SIG-M5 treated with dmso at 0.1 percent for 504 hours (cell line): ENCODE results near the gene DYNLL2.
"Not testable (repeated sequence)": the region's sequence is repeated elsewhere in the genome, so short reads cannot be mapped to it uniquely, and the experiment has no call there.

Experiments used
- DNase-seq: peaks from one replicate; lab custom pipeline; 2025; ENCODE audit not compliant: unreplicated experiment; lab: John Stamatoyannopoulos, UW

DYNLL2 gene

DNA sequence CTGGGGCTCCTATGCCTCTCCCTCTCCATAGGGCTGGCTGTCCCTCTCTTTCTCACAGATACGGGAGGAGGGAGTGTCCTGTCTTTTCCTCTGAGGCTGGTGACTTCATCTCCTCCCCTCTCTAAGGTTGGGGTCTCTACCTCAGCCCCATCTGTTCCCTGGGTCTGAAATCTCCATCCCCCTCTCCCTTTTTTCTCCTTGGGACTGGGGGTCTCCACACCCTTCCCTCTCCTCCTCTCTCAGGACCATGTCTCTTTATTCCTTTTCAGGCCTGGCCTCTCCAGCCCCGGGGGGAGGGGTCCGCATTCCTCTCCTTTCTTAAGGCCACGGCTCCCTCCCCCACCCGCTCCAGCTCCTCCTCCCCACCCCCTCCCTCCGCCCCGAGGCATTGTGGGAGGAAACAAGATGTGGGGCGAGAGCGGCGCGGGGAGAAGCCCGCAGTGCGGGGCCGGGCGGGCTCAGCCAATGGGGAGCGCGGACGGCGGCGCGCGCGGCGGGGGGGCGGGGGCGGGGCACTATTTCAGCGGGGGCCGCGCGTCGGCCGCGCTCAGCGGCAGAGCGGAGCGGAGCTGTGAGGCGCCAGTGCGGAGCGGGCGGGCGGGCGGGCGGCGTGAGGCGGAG is at the start of gene DYNLL2:
Gene DYNLL2, plus strand, starts transcription at position 550 of the 621 bp plus-strand sequence. CDS start 3,672 bp downstream, outside the sequence.
- DNase-seq, result peak; percentile 89

DNA sequence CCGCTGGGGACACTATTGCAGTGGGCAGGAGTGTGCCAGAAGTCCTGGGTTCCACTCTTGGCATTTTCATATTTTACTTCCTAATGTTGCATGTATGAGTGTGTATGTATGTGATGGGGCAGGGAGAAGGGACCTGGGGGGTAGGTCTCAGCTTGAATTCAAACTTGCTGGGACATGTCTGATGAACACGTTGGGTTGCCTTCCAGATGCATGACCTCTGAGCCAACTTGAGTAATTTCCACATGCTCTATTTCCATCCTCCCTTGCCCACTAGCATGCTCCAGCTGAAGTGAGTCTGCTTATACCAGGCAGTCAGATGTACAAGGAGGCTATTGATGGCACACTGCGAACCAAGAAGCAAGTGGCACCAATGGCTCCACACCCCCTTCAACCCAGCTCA is 43.2 kb upstream of the DYNLL2 start:
- no peak for DNase-seq

DNA sequence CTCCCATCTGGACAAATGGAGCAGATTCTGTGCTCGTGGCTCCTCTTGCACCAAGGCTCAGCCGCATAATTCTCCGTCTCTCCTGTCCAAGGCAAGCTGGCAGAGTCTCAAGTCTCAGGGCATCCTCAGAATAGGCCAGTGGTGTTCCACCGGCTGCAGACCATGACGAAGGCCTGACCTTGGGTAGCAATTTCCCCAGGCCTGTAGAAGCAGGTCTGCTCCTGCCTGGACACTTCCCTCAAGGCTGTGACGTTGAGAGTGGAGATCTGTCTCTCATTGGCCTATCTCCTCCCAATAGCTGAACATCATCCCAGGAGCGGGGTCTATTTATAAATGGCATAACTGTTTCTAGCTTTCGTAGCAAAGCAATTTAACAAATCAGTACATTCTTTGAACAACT is 42.8 kb upstream of the DYNLL2 start:
- no peak for DNase-seq

DNA sequence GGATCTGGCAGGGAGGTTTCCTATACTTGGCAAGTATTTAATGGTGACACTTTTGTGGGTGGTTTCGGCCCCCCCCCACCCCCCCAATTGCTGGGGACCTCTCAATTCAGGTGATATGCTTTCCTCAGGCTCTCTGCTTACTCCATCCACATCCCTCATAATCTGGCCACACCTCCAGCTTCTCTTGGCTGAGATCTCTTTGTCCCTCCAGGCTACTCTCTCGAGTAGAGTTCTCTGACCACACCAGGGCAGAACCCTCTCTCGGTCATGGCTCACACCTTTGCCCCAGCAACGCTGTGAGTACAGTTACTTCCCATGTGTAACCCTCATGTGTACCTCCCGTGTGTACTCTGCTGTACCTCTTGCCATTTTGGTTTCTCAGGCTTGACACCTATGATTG is 42.1 kb upstream of the DYNLL2 start:
- DNase-seq, result no peak

DNA sequence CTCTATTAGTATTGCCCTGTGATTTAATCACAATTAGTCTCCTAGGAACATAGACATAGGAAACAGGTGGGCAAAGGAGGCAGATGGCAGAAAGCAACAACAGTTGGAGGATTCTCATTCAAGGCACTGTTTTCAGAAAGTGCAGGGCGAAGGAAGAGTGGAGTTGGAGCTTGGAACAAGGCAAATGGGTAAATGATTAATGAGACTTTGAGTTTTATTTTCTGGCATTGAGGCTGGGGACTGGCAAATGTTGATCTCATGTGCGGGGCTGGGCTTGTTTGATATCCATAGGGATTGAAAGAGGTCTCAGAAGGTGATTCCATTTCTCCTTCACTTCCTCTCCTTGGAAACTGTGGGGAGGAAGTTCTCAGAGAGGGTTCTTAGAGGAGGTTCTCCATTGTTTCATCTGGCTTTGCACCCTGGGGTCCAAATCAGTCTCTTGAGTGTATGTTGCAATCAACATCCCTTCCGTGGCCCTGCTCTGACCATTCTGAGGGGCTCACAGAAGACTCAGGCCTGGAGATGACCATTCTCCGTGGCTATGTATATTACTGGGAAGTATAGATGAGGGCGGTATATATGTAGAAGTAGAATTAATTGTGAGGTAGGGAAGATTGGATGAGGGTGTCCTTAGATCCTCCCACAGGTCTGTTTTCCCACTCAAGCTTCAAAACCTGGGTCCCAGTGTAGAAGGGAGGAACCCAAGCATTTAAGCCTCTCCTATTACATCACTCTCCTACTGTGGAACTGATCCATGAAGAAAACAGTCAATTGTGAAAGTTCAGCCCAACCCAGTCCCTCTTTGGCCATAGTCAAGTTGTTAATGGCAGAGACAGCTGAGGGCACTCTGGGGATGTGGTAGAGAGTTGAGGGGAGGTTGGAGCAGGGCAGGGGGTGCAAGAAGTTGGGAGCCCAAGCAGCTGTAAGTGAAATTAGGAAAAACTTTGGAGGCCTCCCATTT is 39.7 kb upstream of the DYNLL2 start:
- DNase-seq, result no peak

DNA sequence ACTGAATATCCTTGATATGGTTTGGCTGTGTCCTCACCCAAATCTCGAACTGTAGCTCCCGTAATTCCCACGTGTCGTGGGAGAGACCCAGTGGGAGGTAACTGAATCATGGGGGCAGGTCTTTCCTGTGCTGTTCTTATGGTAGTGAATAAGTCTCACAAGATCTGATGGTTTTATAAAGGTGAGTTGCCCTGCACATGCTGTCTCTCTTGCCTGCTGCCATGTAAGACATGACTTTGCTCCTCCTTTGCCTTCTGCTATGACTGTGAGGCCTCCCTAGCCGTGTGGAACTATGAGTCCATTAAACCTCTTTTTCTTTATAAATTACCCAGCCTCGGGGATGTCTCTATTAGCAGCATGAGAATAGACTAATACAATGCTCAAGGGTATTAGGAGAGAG is 39.0 kb upstream of the DYNLL2 start:
- not testable (repeated sequence) for DNase-seq

DNA sequence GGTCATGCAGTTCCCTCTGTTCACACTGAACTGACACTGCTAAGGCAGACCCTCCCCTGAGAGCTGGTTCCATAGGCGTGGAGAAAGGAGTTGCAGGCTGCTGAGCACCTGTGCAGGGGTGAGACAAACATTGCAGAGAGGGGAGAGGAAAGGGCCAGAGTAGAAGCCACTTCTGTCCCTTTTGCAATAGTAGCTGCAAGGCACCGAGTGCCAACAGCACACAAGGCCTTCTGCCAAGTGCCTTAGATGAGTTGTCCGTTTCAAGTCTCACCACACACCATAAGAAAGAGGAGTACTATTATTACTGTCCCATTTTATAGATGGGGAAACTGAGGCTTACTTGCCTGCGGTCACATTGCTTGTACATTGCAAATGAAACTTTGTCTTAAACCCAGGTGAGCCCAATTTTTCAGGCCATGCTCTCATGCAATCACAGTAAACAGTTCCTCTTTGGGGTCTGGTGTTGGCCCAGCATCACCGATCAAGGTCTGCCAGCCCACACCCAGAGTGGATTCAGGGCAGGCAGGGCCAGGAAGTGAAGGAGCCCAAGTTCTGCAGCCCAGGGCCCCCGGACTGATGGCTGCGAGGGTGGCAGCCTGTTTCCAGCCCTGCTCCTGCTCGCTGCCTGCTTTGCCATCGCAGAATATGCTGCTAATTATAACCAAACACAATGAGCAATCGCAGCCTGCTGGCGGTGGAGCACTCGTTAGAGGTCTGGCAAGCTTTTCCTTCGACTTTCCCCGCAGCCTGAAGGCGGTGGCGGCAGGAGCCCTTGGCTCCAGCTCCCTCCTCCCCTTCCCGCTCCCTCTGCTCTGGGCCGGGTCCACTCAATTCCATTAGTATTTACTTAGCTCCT is 36.8 kb upstream of the DYNLL2 start:
- no peak for DNase-seq

DNA sequence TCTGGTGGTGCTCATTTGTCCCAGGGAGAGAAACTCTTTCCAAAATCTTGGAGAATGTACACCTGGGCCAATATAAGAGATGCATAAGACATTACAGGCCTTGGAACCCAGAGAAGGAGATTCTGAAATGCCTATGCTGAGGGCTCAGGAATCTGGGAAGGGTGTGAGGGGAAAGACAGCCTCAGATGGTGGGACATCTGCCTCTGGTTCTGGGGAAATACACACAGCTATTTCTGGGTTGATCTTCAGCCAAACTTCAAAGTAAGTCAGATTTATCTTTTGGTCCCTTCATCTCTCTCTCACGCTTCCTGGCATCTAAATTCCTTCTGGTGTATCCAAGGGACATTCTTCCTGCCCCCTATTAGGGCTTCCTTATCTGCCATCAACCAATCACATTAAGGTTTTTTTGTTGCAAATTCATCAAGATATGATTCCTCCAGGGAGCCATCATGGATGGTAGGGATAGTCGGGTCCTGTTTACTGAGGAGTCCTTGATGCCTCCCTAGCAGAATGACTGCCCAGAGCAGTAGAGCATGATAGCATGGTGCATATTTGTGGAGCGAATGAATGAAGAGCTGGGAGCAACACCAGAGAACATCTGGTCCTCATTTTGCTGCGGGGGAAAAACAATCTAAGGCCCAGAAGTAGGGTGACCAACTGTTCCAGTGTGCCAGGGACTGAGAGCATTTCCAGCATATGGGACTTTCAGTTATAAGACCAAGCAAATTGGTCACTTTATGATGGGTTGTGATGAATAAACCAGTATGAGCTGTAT is 35.7 kb upstream of the DYNLL2 start:
- no peak for DNase-seq

DNA sequence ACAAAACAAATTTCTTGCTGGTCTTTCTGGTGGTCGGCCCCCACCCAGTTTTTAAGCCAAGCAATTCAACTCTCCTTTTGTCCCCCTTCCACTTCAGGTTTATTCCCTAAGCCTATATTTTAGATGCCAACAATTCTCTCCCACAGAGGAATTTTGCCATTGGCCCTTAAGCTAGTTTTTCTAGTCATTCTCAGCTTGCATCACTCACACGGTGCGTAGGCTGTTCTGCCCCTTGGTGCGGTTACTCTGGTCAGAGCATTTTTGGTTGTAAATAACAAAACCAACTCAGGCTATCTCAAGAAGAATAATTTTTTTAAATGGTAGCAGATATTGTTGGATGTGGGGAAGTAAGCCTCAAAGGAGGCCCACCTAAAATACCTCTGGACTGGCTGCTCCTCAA is 33.7 kb upstream of the DYNLL2 start:
- no peak for DNase-seq

DNA sequence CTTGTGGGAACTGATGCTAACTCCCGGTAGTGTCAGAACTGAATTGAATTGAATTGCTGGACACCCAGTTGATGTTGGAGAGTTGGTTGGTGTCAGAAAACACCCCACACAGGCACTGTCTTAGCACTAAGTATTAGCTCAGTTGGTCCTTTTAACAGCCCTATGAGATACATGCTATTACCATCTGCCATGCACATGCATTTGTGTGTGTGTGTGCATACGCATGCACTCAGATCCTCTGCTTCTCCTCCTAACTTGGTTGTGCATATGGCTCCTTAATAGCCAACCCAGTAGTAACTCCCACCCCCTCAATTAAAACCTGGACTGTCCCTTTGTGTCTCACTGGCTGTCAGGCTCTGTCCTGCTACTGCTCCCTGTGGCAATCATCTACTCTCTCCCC is 32.3 kb upstream of the DYNLL2 start:
- no peak for DNase-seq

DNA sequence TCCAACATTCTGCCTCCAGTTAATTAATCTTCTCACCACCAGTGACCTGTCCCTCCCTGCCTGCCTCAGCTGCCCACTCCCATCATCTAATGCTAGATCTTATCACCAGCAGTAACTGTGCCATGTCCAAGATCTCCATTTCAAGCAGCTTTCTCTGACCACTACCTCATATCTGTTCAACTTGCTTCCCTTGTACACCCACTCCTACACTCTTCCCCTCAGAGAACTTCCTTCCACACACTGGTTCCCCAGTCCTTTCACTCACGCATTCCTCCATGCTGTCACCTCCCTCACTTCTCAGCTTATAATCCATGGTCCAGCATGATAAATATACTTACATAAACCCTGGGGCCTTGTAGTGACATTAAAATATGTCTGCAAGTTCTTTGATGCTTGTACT is 31.8 kb upstream of the DYNLL2 start:
- DNase-seq, result no peak

DNA sequence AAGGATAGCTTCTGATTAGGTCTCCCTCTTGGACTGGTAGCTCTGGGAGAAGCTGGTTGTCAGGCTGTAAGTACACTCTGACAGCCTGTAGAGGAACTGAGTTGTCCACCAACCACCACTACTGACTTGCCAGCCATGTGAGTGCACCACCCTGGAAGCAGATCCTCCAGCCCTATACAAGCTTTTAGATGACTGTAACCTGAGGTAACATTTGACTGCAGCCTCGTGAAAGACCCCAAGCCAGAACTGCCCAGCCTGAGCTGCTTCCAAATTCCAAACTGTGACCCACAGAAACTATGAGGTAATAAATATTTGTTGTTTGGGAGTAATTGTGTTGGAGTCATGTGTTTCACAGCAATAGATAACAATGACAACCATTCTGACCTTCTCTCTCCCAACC is 30.8 kb upstream of the DYNLL2 start:
- DNase-seq, result no peak

DNA sequence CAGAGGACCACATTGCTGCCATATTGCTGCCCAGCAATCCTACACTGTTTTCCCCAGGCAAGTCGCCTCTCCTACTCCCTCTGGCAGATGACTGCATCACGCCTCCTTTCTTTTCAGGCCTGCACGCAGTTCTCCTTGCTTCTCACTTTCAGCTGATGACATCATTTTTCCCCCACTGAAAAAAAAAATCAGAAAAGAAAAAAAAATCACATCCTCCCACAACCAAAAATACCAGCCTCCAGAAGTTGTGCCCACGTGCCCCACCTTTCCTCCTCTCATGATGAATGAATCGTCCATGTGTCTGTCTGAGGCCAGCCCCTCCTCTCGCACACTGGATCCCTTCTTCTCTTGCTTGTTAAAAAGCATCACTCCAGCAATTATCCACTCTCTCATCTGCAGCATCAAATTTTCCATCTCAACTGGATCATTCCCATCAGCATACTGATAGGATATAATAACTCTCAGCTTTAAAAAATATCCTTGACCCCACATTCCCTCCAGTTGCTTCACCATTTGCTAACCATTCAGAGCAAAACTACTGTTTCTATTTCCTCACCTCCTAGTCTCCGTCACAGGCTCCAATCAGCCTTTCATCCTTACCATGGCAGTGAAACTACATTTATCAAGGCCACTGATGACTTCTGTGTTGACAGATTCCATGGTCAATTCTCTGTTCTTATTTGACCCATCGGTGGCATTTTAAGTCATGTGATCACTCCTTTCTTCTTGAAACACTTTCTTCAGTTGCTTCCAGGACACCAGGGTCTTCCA is 30.1 kb upstream of the DYNLL2 start:
- DNase-seq, result no peak

DNA sequence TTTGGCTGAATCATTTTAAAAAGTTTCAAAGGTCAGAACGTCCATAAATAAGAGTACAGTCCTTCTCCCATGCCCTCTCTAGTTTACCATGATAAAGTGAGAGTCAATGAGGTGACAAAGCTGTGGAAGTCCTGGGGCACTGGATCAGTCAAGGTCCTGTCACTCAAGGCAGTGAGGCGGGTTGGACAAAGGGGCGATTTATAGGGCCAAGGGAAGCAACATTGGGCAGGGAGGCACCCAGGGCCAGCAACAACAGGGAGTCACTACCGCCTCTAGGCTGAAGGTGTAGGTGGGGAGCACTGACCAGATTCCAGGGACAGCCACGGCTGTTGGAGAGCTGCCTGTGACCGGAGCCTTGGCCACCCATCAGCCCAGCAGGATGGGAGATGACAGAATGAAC is 28.6 kb upstream of the DYNLL2 start:
- no peak for DNase-seq

DNA sequence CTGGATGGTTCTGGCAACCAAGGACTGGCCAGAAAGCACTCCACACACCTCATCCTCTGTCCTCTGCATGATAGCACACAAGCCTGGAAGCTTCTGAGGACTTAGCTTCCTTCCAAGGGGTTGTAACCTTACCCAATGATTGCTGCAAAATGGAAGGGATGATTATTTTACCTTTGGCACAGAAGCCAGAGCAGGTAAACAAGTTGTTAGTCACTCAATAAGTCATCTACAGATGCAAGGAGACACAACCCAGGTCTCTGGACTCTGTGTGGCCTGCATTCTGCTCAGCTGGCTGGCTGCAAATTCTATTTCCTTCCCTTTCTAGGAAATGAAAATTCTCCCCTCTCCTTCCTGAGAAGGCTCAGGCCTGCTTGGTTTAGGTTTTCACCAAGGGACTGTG is 26.7 kb upstream of the DYNLL2 start:
- no peak for DNase-seq

DNA sequence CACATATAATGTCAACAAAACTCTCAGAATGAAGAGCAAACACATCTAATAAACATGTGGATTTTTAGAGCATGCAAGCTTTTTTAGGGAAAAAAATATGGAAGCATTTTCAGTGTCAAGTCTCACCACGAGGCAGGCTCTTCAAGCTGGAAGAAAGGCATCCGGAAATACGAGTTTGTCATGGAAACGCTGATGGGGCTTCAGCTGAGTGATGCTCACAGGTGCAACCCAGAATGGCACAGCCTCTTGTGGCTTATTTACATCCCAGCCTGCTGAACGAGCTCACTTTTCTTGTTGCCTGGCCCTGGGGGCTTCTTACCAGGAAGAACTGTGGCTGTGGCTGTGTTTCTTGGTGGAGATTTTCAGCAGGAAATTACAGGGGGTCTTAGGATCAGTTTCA is 24.1 kb upstream of the DYNLL2 start:
- DNase-seq, result peak; percentile 34

DNA sequence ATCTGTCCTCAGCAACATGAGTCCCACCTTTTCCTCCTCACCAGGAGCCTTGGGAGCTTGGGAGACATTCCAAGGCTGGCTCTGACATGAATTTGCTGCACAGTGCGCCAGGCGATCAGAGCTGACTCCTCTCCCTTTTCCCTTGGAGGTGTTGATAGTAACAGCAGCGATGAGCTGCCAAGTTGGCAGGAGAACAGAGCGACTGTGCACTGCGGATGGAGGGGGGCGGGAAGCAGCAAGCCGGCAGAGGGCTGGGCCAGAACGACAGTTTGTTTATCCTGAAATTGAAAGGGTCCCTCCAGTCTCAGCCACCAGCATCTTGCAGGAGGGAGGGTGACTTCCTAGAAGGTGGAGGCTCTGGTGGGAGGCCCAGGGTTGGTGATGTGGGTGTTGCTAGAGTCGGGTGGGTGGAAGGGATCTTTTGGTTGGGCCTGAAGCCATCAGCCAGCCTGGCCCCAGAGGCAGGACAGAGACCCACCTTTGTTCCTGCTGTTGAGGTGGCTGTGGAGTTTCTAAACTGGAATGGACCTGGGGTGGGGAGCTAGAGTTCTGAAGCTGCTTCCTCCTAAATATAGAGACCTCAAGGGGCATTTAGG is 22.5 kb upstream of the DYNLL2 start:
- DNase-seq, result no peak

DNA sequence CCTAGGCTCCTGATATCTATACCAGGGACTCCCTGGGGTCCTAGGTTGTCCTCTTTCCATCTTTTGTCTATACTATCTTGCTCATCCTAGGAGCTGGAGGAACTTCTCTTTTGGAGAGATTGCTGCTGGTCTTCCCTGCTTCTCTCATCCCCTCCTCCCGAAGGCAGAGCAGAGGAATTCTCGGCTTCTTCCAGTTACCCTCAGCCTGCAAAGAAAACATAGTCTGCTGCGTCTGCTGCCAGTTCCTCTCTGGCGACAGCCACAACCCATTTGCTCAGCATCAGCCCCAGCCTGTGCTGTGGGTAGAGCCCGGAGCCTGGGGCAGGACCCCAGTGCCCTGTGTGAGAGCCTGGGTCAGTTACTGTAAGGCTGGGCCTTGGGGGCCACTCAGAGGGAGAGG is 21.5 kb upstream of the DYNLL2 start:
- no peak for DNase-seq

DNA sequence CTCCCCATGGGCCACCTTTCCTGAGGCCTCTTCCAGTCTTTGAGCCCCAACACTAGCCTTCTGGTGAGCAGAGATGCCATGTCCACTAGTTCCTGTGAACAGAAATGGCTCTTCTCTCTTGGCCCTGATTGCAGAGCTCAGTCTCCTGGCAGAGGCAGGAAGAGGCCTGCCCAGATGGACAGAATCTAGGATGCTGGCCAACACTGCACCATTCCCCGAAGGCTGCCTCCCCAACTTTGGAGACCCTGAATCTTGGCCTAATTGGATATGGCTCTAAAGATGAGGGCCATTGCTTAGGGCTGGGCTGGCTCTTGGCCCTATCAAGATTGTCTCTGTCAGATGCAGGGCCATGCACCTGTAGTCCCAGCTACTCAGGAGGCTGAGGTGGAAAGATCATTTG is 18.0 kb upstream of the DYNLL2 start:
- DNase-seq, result no peak

DNA sequence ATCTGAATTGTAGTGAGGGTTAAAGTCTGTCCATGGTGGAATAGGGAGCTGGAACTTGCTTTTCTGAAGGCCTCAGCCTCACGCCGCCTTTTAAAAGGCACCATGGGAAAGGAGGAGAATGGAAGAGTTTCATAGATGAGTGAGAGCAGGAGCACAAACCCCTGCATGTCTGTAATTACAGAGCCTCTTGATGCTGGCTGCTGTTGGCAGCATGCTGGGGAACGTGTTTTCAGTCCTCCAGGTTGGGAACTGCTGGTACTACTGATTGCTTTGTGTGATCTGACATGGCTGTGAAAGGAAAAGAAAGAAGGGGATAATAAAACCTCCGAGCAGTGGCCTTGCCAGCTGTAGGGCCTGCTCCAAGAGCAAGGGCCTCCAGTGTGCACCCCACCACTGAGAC is 16.8 kb upstream of the DYNLL2 start:
- DNase-seq, result no peak
